NCI-H69 (cell line): ENCODE results near the gene EFCAB8.
"Not testable (repeated sequence)": the region's sequence is repeated elsewhere in the genome, so short reads cannot be mapped to it uniquely, and the experiment has no call there.

ENCODE experiments used
- DNase-seq: peaks from one replicate; lab custom pipeline; 2025; lab: John Stamatoyannopoulos, UW

Gene EFCAB8

DNA sequence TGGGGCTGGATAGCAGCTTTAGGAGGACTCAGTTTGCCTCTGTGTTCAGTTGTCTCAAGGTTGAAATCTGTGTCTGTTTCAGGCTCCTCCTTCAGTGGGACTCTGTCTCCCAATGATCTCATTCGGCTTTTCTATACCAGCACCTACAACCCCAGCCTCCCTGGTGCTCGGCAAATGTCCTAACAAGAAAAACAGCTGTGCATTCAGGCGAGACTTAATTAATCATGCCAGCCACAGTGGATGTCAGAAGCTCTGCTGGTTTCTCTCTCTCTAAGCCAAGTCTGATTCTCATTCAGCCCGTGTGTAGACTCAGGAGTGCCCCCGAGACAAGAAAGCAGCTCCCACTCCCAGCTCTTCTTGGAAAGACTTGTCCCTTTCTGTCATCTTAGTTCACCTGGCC lies 98.7 kb downstream of the EFCAB8 start:
- DNase-seq: no peak

DNA sequence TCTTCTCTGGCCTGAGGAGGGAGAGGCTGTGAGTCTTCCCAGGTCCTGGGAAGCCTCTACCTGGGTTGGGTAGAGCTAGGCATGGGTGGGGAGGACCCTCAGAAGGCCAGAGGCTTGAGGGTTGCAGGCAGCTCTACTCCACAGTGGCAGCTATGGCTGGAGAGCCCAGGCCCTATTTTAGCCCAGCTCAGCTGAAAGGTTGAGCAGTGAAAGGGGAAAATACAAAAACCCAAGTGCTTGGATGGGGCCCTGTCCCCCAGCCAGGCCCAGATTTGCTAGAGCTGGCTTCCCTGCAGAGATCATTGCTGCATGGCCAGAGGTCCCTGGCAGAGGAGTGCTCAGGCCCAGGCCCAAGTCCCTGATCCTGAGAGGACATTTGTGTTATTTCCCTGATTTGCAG lies 99.9 kb downstream of the EFCAB8 start:
- DNase-seq: no peak

DNA sequence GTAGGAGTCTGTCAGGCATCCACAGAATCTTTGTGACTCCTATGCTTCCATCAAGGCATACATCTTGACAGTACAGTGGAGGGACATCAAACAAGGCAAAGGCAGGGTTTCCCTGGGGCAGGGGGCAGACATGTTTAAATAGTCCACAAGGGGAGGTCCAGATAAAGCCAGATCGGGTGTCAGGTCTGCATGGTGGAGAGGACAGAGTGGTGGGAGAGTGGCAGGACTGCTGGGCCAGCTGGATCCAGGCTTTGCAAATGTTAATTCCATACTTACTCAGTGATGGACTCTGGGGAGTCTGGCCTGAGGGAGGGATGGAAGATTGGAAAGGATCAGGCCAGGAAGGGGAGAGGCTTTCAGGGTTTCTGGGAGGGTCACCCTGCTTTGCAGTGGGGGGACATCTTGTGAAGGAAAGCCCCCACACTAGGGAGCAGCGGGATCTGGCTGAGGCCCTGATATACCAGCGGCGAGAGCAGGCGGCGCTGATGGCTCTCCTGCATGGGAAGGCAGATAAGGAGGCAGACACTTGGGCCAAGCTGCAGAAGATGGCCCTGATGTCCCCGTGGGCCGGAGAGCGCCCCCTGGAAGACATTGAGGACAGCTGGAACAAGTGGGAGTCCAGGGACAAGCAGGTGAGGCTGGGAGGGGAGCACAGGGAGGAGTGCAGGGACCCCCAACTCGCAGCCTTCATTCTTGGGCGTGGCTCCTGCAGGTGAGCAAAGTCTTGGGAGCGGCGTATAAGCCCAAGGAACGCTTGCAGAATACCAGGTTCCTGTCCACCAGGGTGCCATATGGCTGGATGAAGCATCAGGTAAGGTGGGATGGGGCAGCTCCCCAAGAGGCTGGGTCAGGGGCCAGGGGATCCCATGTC lies 100.9 kb downstream of the EFCAB8 start:
- no peak for DNase-seq

DNA sequence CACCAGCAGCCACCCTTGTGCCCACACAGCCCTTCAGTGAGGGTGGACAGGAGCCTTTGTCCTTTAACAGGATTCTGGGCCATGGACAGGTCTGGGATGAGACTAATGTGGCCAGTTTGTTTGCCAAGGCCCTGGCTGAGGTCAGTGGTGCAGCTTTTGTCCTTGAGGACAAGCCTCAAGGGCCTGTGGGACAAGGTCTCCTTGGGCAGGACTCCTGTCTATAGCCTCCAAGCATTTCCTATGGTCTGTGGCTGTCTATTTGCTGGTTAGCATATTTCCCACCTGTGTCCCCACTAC lies 101.4 kb downstream of the EFCAB8 start:
- DNase-seq: no peak

DNA sequence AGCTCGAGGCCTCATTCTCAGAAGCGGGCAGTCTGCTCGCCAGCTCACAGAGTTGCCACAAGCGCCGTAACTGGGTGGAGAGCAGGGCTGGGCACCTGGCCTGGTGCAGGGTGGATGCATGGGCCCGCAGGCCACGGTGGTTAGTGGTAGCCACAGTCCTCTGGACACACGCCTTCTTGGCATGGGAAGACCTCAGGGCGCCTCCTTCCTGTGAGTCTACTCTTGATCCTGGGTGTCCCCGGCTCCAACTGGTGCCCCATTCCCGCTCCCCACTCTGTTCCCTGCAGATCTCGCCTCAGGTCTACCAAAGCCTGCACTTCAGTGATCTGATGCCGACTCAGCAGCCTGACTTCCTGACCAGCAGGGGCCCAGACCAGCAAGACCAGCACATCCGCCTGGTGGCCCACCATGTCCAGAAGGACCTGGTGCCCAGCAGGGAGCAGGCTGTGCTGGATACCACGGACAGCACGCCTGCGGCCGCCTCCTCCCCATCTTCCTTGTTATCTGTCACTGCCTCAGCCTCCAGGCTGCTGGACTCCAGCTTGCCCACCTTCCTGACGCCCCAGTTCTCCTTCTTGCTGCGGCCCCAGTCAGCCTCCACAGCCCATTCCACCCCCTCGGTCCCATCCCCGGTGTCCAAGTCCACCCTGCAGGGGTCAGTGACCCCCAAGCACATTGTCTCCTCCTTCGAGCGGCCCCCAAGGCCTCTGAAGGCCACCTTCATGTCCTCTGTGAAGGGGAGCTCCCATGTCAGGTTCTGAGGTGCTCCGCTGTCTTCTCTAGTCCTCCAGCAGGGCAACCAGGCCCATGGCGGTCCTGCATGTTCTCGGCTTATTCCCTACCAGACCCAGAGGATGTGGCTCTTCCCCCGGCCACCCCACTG lies 102.4 kb downstream of the EFCAB8 start:
- DNase-seq: no peak

DNA sequence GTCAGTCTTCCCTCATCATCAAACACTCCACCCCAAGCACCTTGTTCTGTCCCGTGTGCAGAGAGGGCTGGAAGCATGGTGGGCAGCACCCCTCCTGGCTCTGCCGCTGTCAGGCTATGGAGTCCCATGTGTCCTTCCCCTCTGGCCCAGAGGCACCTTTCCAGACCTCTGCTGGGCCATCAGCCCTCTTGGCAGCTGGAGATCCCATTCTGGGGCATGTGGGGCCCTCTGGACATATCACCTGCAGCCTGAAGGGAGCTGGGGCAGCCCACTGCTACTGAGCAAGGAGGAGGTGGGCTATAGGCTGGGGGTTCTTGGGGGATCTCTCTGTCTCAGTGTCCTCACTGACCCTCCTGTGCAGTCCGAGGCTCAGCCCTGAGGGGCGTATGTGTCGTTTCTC lies 103.3 kb downstream of the EFCAB8 start:
- no peak for DNase-seq

DNA sequence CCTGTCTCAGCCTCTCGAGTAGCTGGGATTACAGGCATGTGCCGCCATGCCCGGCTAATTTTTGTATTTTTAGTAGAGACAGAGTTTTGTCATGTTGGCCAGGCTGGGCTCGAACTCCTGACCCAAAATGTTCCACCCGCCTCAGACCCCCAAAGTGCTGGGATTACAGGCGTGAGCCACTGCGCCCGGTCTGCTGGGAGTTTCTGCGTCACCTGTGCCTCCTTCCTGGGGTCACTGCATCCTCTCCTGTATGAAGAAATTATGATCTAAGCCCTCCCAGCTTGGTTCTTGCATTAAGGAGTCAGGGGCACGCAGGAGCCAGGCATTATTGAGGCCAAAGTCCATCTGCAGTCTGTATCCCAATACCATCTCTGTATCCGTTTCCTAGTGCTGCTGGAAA lies 103.9 kb downstream of the EFCAB8 start:
- not testable (repeated sequence) for DNase-seq

DNA sequence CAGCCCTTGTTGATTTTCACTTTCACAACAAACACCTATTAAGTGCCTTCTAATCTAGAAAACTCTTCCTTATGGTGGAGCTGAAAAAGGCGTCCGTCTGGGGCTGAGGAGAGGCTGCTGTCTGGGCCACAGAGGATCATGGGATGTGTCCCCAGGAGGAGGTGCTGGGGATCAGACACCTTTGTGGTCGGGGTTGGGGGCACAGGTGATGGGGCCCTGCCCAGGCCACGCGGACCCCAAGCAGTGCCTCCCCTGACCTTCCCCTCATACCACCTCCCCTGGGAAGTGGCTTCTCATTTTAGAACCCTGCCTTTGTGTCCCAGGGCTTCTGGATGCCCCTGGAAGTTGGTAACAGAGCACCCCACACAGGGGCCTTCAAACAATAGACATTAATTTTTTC lies 104.5 kb downstream of the EFCAB8 start:
- no peak for DNase-seq

DNA sequence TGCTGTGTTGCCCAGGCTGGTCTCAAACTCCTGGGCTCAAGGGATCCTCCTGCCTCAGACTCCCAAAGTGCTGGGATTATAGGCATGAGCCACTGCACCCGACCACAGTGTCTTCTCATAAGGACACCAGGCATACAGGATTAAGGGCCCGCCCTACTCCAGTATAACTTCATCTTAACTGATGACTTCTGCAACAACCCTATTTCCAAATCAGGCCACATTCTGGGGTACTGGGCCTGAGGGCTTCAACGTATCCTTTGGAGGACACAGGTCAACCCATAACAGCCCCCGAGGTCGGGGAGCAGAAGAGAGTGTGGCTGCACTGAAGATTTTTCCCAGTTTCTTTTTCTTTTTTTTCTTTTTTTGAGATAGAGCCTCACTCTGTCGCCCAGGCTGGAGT lies 105.9 kb downstream of the EFCAB8 start:
- DNase-seq: no peak

DNA sequence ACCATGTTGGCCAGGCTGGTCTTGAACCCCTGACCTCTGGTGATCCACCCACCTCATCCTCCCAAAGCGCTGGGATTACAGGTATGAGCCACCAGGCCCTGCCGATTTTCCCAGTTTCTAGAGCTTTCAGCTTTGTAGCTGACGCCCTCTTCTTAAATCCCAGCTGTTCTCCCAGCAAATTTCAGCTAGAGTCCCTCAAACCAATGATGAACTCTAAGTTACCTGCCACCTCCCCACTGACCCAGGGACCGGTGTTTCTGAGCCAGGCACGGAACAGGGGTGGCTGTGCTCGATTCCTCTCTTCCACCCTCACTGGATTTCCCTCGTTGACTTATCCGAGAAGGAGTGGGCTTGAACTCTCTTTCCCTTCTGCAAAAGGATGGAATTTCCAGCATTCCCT lies 106.4 kb downstream of the EFCAB8 start:
- no peak for DNase-seq

DNA sequence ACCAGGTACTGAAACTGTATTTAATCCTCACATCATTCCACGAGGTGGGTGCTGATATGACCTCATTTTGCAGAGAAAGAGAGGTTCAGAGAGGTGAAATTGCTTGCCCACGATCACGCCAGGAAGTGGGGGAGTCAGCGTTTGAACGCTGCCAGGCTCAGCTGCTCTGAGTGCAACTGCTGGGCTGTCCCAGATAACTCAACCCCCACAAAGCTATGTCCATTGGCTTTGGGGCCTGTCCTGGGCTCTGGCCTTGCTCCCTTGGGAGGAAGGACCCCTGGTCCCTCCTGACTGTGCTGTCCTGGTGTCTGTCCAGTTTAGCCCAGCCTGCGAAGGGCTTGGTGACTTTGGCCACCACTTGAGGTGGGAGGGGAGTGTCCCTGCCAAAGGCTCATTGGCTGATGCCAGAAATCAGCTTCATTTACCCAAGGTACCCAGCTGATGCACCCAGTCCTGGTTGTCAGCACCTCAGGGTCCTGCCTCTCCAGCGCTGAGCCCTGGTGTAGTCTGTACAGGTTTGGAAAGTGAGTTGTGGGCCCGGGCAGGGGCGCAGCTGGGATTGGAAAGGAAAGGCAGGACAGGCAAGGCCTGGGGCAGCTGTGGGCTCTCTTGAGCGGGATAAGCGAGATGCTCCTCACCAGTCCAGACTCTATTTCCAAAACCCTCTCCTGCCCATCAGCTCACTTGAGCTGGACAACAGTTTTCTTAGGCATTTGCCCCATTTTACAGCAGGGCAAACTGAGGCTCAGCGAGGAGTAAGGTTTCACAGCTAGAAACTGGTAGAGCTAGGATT lies 107.1 kb downstream of the EFCAB8 start:
- no peak for DNase-seq

DNA sequence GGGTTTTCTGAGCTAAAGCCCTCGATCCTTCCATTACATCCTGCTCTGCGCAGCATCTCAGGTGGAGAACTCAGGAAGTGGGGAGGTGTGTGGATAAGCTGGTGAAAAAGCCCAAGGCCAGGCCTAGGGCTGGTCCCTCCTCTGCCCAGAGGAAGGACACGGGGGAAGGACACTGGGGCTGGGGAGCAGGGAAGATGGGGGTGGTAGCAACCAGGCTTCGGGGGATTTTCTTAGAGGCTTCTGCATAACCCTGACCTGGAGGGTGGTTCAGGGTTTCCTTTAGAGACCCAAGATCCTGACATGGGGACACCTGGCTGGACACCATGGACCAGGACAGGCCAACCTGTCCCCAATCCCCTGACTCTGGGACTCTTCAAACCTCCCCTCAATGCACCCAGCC lies 107.7 kb downstream of the EFCAB8 start:
- no peak for DNase-seq

DNA sequence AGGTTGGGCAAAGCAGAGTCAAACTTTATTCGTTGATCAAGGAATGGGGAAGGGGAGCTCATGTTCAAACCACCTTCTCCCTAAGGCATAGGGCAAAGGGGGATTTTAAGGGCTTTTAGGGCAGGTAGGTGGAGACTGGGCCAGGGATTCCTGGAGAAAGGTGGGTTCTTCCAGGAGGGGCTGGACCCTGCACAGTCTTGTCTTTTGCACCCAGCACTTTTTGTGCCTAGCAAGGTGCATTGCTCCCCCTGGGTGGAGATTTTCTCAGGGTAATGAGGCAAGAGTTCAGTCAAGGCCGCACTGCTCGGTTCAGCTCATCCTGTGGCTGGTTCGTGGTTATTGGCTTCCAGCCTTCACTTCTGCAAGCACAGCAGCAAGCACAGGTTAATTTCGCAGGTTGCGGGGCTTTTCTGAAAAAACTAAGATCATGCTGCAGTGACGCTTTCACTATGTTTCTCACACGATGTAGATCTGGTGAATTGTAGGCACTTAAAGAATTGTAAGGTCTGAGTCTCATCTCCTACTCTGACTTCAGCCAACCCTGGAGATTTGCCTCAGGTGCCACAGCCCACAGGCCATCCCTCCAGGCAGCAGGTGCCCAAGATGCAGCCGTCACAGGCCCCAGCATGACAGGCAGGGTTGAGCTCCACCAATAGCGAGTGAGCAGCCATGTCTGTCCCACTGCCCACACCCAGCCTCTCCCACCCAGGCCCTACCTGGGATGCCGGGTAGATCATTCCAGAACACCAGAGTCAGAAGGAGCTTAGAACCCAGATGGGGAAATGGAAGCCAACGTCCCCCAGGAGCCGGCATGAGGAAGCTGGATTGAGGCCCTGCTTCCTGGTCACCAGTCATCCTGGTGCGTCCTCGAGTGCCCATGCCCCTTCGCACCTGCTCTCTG lies 108.4 kb downstream of the EFCAB8 start:
- no peak for DNase-seq

DNA sequence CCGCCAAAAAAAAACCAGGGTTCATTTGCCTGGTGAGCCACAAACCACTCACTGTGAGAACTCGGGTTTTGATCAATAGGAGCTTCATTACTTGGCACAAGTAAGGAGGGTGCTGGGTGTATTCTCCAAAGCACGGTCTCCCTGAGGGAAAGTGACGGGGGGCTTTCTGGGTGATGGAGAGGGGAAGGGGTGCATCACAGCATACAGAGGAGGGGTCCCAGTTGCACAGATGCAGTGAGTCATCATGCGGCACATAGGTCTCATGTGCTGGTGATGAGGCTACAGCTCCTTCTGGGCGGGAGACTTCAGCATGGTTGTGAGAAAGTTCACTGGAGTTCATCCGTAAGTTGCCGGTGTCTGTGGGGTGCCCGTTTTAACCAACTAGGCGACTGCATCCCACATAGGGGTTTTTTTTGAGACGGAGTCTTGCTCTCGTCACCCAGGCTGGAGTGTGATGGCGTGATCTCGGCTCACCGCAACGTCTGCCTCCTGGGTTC lies 109.3 kb downstream of the EFCAB8 start:
- no peak for DNase-seq

DNA sequence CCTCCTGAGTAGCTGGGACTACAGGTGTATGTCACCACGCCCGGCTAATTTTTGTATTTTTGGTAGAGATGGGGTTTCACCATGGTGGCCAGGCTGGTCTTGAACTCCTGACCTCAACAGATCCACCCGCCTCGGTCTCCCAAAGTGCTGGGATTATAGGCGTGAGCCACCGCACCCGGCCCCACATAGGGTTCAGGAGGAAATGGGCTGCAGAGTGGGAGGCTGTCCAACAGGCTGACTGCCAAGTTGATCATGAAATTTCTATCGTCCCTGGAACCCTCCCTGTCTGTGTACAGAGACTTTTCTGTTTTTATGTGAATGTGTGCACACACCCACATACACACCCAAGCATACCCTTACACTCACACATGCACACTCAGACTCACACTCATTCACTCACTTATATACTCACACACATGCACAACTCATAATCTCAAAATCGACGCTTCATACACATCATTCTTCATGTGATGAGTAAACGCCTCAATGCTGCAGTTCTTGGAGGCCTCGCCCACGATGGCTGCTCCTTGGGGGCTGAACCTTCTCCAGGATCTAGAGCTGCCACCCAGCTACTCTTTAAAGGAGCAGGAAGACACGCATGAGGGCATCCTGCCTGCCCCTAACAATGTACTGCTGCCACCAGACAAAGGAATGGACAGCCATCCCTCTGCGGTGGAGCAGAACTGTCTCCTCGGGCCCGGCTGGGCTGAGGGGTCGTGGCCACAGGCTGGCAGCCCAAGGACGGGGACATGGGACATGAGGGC lies 109.9 kb downstream of the EFCAB8 start:
- DNase-seq: no peak

DNA sequence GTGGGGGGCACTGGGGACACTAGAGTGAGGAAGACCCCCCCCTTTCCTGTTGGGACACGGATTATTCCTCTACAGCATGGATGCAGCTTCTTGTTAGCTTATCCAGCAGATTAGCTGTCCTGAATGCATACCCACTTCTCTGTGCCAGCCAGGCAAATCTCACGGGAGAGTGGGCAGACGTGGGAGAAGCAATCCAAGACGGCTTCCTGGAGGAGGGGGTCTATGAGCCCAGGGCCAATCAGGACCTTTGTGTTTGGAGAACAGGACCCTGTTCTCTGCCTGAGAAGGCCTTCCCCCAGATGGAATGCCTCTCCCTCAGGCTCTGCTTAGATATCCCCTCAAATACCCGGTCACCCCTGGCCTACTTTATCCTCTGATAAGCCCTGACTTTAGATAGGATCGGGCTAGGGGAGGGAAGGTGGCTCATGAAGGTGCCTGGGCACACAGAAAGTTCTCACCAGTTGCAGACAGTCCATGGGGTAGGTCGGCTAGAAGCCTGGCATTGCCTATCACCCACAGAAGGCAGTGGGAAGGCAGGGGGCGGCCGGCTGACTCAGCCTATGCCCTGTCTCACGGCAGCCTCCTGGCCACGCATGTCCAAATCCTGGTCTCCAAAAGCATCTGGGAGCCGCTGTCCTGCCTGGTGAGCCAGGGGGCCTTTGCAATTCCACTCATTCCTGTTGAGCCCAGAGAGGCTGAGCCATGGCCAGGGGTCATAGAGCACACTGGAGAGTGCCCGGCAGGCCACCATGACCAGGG lies 110.8 kb downstream of the EFCAB8 start:
- no peak for DNase-seq

DNA sequence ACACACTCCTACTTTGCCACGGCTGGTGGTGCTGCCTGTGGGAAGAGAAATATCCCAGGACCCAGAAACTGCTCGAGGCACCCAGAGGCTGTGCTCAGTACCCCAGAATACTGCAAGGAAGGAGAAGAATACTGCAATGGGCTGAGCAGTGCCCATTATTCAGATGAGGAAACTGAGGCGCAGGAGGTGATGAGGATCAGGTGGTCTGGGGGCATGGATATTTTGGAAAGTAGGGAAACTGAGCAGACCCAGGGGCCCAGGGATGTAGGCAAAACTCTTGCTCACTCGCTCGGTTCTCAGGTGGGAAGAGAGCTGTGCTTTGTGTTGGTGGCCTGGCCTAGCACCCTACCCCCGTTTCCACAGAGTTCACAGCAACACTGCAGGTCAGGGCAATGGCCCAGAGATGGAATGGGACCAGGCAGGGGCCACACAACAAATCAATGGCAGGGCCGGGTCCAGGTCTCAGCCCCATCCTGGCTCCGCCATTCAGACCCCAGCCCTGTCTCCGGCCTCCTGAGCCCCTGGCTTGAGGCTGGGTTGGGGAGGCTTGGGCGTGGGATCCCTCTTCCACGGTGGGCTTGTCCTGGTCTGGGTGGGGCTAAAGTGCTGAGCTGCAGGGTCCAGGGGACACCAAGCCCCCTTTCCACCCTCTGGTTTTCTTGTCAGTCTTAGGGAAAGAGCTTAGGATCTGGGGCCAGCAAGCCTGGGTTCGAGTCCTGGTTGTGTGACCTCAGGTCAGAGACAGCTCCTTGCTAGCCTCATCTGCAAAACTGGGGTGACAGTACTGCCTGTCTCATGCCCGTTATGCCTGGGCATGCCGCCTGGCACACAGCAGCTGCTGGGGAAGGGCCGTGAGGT lies 111.6 kb downstream of the EFCAB8 start:
- DNase-seq: no peak

DNA sequence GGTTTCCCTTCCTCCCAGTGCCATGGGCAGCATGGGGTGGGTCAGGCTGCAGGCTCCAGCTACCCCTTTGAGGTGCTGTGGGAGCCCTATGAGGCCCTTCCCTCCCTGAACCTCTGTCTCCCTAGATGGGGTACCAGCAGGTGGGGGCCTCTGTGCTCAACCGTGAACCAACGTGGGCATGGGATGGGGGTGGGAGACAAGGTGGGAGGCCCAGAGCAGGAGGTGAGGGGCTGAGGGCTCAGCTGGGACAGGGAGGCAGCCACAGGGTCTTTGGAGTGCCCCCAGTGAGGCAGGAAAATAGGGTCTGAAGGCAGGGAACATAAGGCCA lies 112.2 kb downstream of the EFCAB8 start:
- no peak for DNase-seq

DNA sequence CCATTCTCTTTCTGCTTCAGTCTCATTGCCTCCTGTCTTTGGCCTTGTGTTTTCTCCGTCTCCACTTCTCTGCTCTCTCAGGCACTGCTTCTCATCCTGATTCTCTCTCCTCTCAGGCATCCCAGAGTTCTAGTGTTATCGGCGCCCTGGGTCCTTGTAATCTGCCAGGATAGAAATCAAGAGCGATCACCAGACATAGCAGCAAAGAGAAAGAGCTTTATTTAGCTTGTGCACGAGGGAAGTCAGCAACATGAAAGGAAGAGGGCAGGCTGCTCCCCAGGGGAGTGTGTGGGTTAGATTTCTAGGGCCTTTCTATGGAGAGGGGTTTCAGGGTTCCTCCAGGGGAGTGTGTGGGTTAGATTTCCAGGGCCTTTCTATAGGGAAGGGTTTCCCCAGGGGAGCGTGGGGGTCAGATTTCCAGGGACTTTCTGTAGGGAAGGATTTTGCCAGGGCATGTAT lies 113.0 kb downstream of the EFCAB8 start:
- DNase-seq: peak; percentile 9
